ENCODE measurements around the gene SLC5A5.

Gene SLC5A5

DNA sequence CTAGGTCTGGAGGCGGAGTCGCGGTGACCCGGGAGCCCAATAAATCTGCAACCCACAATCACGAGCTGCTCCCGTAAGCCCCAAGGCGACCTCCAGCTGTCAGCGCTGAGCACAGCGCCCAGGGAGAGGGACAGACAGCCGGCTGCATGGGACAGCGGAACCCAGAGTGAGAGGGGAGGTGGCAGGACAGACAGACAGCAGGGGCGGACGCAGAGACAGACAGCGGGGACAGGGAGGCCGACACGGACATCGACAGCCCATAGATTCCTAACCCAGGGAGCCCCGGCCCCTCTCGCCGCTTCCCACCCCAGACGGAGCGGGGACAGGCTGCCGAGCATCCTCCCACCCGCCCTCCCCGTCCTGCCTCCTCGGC, at the start of gene SLC5A5:
TSS of gene SLC5A5 (plus strand) at position 68 of the 373 bp plus-strand sequence. CDS start 375 bp downstream, outside the sequence.
- peak; percentile 56 to 65 for DNase-seq

DNA sequence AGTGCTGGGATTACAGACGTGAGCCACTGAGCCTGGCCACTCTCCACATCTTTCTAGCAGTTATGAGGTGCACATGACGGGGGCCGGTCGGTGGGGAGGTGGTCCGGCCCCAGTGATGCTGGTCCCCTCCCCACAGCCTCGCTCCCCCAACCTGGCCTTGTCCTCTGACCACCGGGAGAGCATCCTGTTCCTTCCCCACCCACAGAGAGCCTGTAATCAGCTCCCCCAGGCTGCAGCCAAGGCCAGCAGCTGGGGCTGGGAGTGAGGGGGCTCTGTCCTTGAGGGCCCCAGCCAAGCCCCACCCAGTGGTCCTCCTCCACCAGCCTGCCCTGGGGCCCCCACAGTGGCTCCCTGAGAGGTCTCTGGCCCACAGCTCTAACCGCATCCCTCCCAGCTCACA, 47.4 kb upstream of the SLC5A5 start:
- no peak for DNase-seq

DNA sequence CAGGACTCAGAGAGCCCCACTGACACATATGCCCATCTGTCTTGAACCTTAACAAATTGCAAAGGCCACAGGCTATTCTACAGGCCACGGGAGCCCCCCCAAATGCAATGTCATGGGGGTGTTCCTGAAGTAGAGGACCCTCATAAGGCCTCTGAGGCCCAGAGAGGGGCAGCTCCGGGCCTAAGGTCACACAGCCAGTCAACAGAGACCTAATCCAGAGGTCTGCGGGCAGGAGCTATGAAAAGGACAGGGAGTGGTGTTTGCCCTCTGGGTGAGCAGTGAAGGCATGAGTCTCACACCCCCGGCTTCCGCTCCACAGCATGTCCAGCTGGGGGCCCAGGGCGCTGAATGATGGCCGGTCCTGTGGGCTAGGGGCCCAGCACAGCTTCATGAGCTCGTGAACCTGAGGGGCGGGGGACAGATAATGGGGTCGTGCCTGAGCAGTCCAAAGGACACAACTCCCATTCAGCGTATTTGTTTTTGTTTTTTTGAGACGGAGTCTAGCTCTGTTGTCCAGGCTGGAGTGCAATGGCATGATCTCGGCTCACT, 45.2 kb upstream of the SLC5A5 start:
- no peak for DNase-seq

DNA sequence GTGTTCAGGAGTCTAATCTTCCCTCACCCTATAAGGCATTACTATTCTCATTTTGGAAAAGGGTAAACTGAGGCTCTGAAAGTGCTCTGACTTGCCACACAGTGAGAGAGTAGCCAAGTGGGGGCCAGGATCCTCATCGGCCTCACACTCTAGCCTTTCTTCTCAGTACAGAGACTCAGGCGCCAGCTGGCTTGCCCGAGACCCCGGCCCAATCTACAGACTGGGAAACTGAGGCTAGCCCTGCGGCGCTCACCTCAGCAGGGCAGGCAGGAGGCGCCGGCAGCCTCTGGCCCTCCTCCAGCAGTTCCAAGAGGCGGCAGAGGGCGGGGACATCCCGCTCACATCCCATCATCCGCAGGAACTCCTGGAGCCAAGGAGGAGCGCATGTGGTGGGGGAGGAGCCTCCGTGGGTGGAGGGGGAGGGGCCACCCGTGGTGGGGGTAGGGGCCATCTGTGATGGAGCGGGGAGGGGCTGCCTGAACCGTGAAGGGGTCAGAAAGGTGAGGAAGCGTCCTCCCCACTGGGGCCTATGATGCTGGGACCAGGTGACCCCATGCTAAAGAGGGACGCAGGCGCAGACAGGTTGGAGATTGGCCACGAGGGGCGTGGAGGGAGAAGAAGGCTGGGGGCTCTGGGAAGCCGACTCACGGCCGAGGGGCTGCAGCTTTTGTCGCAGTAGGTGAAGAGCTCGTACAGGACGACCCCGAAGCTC, 41.7 kb upstream of the SLC5A5 start:
- DNase-seq, result no peak

DNA sequence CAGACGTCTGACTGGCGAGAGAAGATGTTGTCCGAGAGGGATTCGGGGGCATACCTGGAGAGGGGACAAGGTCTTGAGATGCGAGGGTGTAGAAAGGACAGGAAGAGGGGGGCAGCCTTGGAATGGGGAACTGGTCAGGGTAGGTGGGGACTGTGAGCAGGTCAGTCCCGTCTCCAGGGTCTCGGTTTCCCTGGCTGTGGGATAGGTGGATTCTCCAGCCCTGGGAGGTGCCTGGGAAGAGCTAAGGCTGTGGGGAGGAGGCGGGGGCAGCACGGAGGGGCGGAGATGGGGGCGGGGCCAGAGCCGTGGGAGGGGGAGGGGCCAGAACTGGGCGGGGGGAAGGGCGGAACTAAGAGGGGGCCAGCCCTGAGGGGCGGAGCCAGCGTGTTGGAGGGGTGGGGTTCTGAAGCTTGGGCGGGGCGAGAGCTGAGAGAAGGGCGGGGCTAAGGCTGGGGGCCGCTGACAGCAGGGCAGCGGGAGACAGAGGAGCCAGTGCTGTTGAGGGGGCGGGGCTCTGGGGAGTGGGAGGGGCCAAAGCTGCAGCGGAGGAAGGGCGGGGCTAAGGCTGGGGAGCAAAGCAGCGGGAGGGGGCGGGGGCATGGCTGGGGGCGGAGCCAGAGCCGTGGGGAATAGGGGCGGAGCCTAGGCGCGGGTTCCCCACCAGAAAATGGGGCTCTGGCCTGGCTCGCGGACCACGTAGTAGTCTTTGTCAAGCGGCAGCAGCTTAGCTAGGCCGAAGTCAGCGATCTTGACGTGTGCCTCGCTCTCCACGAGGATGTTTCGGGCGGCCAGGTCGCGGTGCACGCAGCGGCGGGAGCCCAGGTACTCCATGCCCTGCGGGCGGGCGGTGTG, 41.0 kb upstream of the SLC5A5 start:
- no peak for DNase-seq

DNA sequence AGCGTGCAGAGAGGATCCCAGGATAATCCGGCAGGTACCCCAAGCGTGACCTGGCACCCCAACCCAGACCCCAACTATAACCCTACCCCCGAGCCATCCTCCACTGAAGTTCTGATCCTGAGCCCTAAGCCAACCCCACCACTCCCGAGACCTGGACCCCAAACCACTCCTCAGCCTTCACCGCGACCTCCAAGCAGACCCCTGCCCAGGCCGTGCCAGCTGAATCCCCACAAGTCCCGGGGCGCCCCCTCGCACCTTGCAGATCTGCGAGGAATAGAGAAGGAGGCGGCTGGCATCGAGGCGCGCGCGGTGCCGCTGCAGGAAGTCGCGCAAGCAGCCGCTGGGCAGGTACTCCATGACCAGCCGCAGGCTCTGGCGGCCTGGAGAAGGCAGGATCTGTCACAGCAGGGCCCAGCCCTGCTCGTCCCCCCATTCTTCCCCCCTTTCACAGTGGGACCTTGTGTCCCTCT, 40.3 kb upstream of the SLC5A5 start:
- no peak for DNase-seq

DNA sequence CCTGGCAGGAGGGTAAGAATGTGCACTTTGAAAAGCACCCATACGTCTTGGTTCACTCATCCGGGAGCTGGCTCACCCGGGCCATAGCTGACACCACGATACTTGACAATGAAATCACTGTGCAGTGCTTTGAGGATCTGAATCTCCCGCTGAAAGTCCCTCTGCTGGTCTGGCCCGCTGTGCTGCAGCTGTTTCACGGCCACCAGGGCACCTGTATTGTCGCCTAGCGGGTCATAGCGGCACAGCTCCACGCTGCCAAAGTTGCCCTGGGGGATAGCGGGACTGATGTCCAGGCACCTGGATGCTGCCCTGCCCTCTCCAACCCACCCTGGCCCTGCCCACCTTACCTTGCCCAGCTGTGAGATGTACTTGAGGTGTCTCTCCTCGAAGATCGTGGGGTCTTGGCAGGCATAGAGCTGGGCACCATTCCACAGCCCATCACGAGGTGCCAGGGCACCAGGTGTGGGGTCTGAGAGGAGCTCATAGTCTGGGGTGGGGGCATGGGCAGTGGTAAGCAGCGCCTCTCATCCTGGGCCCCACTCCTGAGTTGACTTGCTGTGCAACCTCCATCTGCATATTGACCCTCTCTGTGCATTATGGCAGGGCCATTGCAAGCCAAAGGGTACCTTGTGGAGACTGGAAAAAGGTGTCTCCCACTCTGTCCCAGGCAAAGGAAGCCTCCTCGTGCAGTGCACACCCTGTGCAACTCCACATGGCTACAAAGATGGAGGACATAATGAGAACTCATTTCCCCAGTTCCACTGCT, 39.1 kb upstream of the SLC5A5 start:
- no peak for DNase-seq

DNA sequence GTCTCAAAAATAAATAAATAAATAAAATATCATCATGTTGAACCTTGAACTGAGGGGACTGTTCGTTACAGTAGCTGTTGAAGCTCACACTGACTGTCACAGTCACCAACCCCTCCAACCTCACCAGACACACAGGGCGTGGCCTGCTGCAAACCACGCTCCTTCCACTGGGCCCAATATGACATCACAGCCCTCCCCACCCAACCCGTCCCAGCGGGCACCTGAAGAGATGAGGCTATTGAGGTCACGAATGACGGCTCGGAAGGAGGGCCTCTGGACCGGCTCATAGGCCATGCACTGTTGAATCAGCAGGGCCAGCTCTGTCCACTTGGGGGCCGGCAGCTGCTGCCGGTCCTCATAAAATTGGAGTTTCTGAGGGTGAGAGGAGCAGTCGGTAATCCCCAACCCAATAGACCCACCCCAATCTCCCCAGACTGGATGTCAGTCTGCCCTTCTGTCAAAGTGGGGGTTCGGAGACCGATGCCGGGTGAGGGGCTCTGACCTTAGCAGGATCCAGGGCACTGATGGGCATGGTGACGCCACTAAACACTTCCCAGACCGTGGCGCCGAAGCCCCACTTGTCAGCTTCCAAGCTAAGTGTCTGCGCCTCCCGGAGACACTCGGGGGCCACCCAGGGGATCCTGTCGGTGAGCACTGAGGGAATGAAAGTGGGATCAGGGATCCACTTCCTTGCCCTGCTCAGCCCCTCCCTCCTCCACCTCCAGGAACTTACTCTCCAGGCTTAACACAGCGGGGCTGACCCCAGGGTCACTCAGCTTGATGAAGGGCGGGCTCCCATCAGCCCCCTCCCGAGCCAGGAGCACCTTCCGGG, 37.2 kb upstream of the SLC5A5 start:
- DNase-seq, result no peak

DNA sequence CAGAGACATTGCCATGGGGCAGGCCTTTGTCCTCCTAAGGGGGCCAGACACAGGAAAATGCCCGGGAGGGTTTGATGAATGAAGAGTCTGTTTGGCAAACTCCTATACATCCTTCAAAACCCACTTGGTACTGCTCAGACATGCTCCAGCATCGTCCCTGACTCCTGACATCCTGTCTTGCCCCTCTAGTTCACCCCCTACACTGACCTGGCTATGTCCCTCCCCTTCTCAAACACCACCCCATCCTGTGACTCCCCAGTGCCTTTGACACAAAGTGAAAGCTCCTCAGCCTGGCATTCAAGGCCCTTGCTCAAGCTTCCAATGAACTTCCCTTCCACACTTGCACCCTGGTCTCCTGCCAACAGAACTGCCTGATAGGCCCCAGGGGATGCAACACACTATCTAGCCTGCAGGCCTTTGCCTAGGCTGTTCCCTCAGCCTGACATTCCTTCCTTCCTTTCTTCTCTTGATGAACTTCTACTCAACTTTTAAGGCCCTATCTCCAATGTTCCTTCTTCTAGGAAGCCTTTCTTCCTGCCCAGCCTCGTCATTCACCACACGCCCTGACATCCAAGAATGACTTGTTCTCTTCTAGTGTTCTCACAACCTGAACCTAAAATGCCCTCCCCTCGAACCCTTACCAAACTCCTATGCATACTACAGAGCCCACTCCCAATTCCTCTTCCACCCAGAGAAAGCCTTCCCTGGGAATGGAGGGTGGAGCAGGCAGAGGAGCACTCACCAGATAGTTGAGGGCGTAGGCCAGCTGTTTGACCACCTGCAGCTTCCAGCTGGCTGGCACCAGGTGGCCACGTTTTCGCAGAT, 36.4 kb upstream of the SLC5A5 start:
- no peak for DNase-seq

DNA sequence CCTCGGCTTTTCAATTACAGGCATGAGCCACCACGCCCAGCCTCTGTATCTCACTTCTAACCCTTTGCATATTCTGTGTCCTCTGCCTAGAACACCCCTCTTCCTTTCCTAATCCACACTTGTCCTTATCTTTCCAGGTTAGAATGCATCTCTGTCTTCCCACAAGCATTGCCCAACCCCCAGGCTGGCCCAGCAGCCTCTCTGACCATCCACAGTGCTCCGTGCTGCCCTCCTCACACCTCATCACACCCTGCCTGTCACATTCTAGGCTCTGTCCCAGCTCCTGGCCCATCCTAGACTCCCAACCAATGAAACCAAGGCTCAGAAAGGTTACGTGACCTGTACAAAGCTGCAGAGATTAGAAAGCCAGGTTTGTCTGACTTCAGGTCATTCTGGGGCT, 35.2 kb upstream of the SLC5A5 start:
- no peak for DNase-seq

DNA sequence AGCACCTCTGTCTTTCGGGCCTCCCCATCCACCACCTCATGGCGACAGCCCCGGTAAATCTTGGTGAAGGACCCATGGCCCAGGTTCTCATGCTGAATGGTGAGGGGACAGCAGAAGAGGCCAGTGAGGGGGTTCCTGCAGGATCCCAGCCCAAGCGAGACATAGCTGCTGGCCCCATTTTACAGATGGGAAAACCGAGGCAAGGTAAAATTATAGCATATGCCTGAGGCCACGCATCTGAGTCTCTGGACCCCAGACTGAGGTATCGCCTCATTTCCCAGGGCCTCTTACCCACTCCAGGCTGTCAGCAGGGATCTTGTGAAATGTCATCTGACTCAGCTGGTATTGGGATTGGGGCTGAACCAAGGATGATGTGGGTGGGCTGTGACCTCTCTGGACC, 33.8 kb upstream of the SLC5A5 start:
- no peak for DNase-seq

DNA sequence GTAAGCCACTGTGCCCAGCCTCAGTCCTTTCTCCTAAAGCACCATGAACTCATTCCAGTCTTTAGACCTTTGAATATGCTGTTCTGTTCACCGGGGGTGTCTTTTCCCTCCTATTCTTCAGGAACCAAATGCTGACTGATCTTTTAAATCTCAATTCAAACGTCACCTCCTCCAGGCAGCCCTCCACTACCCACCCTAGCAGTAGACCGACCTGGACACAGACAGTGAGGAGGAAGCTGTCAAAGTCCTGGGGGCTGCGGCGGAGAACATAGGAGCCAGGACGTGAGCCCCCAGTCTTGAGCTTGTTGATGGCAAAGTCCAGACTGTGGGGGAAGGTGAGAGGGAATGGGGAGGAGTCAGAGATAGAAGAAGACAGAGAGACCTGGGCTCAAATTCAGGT, 31.7 kb upstream of the SLC5A5 start:
- no peak for DNase-seq

DNA sequence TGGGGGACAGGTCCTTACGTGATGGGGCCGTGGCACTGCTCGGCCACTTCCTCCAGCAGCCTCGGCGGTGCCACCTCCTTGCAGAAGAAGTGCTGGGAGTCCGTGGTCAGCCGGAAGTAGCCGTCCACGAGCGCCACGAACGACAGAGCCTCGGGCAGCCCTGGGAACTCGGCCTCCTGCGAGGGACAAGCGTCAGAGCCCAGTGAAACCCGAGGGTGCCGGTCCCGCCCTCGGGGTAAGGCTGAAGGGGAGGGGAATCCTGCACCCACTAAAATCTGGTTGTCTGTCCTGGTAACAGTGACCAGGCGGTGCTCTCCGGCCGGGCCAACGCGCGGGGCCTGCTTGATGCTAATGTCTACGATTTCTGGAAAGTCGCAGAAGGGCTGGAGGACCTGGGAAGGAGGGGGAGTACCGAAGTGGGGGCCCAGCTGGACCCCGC, 30.4 kb upstream of the SLC5A5 start:
- no peak for DNase-seq

DNA sequence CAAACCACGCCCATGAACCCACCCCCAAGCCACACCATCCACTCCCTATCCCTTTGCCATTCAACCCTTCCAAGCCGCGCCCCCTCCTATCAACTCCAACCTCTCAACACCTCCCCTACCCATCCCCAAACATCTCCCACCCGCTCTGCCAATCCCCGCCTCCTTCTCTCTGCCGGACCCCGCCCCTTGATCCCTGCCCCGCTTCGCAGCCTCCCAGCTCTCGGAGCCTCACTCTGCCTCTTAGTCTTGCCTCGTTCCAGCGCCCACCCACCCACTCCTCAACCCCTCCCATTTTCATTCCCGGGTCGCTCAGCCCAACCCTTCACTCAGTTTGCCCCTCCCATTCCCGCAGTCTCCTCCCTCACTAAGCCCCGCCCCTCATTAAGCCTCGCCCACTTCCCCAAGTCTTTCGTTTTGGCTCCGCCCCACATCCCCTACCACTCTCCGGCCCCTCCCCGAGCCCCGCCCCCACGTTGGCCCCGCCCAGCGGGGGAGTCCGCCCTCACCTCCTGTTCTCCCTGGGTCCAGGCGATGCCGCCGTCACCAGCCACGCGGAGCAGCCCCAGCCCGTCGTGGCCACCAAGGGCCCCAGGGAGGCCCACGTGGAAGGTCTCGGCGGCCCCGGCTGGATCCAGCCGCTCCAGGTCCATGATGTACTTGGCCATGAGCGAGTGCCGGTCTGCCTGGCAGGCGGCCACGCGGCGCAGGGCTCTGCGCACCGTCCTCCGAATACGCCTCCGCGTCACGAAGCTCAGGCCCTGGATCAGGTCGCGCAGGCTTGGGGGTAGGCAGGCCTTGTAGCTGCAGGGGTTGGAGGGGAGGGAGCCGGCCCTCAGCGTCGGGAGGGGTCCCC, 29.7 kb upstream of the SLC5A5 start:
- no peak for DNase-seq

DNA sequence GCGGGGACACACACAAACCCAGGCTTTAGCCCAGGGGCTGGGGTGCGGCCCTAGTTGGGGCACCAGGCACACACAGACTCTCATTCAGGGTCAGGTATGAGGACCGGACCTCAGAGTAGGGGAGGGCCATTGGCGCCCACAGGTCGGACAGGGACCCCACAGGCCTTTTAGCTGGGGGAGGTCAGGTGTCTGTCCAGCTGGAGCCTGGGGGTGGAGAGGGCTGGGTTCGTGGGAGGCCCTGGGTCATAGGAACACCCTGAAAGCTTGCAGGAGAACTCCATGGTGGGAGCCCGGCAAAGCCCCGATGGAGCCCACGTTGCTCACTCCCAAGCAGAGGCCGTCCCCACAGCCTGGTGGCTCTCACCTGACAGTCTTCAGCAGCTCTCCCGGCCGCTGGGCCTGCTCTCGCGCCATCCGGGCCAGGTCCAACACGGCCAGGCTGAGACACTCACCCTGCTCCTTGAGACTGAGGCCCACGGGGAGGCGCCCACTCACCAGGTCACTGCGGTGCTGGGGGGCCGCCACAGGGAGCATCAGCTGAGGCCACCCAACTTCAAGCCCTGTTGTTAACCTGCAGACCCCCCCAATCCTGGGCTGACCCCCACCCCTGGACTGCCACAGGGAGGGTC, 29.0 kb upstream of the SLC5A5 start:
- DNase-seq, result no peak

DNA sequence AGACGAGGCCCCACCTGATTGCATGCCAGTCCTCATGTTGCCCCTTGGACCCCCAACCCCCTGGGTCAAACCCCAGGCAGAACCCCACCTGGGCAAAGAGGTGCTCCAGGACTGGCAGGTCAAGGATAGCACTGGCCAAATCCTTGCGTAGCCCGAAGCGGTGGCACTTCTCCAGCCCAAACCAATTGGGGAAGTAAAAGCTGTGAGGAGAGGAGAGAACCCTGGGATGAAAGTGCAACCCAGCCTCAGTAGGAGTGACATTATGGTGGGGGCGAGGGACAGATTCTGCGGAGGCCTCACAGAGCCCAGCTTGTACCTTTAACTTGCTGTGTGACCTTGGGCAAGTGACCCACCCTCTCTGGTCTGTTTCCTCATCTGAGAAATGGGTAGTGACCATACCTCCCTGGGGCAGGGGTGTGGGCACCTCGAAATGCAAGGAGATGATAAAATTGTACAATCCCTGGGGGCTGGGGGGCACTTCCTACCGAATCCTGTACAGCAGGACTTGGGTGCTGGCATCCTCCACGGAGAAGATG, 28.4 kb upstream of the SLC5A5 start:
- no peak for DNase-seq

DNA sequence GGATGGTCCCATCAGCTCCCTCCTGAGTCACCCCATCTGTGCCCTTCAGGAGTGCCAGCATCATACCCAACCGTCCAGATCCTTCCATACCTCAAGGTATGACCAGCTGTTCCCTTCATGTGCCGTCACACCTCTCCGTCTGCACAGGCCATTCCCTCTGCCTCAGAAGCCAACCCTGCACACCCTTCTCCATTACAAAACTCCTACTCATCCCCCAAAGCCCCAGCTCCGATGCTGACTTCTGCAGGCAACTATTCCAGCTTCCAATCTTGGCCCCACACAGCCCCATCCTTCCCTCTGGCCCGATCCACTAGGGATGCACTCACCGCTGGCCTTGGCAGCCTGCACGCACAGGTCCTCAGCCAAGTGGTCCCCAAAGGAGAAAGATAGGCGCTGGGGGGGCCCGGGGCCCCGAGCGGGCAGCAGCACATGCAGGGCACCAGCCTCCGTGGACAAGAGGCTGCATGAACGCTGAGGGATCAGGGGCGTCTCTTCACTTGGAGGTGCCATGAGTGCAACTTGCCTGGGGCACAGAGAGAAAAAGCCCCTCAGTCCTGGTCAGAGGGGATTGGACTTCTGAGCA, 27.7 kb upstream of the SLC5A5 start:
- DNase-seq, result no peak

DNA sequence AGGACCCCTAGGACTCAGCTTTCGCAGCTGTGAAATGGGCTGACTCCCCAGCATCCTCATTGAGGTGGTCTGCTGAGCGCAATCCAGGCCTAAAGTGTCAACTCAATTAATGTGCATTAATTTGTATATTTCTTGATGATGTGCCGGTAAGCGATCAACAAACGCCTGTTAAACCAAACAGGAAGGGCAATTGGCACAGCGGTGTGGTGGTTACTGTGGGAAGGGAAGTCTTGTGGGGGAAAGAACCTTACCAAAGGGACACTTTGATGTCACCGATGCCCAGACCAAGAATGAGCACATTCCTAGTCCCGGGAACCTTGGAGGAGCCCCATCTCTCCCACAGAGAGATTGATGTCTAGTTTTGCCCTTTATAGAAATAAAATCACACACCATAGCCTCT, 25.6 kb upstream of the SLC5A5 start:
- no peak for DNase-seq
